GM18508 (cell line): ENCODE measurements around the gene CBFA2T3.

Source experiments
- ATAC-seq: cut with Tn5 transposase; IDR thresholded peaks from one replicate; pipeline ENCODE4 v1.9.1; 2021; ENCODE audit warnings: moderate number of reproducible peaks; ENCODE audit not compliant: insufficient read depth, unreplicated experiment

The CBFA2T3 gene

DNA sequence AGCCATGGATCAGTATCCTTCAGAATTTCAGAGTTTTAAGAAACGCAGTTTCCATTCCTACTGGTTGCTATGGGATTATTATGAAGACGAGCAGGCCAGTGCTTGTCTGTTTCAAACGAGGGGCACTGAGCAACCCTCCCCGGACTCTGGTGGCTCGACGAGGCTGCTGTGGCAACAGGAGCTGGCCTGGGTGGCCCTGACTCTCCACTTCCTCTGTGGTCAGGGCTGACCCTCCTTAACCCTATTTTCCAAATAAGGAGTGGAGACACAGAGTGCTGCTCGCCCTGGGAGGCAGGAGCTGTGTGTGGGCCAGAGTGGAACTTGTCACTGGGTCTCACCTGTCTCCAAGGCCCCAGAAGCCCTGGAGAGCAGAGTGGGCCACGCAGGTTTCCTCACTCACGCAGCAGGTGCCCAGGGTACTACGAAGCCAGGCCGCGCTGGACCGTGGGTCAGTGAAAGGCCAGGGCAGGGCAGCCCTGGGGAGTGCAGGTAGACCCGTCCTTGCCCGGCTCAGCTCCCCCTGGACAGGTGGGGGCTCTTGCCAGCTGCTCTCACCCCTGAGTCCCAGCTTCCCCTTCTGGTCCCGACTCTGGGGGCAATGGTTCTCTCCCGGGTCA, 123.6 kb downstream of the CBFA2T3 start:
- ATAC-seq, result no peak

DNA sequence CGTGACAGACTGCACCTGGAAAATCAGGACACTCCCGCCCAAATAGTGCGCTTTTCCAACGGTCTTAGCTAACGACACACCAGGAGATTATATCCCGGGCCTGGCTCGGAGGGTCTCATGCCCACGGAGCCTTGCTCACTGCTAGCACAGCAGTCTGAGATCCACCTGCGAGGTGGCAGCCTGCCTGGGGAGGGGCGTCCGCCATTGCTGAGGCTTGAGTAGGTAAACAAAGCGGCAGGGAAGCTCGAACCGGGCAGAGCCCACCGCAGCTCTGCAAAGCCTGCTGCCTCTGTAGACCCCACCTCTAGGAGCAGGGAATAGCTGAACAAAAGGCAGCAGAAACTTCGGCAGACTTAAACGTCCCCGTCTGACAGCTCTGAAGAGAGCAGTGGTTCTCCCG, 125.4 kb downstream of the CBFA2T3 start:
- no peak for ATAC-seq

DNA sequence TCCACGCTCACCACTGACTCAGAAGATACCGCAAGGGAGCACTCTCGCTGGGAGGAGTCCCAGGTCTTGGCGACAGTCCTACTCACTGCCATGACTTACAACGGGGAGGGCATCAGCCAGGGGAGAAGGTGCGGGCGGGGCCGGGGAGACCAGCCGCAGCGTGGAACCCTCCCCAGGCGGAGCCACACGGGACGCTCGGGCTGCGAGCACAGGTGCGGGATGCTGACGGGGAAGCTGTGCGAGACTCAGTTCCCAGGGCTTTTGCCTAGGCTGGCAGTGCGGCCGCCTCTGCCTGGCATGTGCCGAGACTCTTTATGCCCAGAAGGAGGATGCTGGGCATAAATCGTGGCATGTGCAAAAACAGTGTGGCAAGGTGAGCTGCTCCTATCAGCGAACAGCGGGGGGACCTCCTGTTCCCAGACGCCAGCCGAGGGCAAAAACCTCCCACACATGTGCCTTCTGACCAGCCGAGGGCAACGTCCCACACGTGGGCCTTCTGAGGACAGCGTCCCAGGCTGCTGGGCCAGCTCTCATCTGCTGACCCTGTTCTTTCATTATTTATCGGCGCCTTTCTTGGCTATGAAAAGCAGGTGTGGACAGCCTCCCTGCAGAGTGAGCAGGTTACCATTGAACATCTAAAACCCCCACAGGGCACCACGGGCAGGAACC, 126.3 kb downstream of the CBFA2T3 start:
- no peak for ATAC-seq

DNA sequence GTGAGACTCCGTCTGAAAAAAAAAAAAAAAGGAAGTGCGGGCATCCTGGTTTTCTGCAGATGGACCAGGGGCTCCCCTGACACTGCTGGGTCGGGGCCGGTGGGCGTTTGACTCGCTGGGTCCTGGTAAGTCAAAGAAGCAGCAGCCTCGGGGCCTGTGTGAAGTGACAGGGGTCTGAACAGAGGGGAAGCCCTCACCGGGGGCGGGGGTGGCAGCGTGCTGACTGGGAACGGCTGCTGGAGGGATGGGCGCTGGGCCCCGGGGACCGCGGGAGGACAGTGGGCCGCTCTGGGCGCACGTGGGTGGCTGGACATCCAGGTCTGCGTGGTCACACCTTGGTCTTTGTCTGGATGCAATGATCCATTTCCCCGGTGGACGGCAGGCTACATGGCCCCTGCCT, 128.4 kb downstream of the CBFA2T3 start:
- ATAC-seq, result no peak

DNA sequence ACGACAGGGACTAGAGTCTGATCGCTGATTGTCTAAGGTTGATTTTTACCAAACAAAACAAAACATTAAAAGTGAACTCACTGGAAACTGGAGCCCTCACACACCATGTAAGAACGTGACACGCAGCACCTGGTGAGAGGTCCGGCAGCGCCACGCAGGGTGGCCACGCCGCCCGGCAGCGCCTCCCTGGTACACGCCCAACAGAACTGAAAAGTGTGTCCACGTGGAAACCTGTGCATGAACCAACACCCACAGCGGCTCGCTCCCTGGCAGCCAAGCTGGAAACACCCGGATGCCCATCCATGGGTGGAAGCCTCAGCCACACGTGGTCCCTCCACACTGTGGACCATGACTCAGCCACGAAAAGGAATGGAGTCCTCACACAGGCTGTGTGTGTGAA, 129.4 kb downstream of the CBFA2T3 start:
- ATAC-seq, result no peak

DNA sequence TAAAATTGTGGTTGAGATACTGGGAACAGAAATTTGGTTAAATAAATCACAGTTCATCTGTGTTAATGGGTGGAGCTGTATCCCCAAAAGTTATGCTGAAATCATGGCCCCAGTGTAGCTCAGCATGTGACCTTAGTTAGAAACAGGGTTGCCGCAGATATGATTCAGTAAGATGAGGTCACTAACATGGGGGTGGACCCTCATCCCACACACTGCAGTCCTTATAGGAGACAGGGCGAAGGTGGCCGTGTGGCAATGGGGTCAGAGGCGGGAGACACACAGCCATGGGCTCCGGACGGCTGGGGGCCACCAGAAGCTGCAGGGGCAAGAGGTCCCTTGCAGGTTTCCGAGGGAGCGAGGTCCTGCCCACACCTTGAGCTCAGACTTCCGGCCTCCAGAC, 130.9 kb downstream of the CBFA2T3 start:
- no peak for ATAC-seq

DNA sequence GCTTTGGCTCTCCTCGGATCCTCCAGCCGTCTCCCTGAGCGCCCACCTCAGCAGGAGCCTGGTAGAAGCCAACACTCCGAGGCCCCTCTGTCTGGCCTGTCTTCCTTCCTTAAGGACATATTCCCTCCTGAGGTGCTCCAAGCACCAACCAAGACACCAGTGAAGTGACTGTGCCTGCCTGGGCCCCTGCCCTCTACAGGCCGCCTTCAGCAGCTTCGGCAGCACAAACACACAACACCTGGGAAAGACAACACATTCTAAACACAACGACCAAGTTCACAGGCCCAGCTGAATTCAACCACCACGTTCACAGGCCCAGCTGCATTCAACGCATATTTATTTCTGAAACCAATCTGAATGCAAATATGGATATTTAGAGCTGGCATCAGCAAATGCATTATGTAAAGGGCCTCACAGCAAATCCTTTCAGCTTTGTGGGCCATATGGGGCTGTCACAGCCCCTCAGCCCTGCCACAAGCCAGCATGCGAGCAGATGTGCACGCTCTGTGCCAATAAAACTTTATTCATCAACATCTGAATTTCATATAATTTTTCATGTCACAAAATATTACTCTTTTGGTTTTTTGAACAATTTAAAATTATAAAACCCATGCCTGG, 132.5 kb downstream of the CBFA2T3 start:
- ATAC-seq, result no peak

DNA sequence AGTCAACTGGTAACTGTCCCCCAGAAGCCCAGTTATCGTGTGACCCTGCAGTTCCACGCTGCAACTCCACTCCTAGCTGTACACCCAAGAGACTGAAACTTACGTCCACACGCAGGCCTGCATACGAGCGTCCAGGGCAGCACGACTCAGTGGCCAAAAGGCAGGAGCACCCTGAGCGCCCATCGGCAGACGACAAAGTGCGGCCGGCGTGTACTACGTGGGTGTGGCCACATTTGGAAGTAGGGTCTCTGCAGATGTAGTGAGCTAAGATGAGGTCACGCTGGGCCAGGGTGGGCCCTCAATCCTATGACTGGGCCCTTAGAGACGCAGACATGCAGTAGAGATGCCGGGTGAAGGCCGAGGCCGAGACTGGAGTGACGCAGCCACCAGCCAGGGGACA, 133.8 kb downstream of the CBFA2T3 start:
- no peak for ATAC-seq

DNA sequence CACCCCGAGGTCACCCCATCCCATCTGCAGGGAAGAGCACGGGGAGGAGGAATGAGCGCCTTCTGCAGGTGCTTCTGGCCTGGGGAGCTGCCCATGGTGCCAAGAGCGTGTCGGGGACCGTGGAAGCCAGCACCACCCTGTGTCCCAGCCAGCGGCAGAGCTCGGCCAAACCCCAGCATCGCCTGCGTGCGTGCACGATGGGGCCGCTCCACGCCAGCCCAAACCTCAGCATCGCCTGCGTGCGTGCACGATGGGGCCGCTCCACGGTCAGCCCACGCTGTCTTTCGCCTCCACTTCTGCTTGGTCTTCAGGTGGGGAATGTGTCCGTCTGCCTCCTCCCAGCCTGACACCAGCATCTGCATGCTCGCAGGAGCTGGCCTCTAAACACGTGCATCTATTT, 134.2 kb downstream of the CBFA2T3 start:
- ATAC-seq, result no peak

DNA sequence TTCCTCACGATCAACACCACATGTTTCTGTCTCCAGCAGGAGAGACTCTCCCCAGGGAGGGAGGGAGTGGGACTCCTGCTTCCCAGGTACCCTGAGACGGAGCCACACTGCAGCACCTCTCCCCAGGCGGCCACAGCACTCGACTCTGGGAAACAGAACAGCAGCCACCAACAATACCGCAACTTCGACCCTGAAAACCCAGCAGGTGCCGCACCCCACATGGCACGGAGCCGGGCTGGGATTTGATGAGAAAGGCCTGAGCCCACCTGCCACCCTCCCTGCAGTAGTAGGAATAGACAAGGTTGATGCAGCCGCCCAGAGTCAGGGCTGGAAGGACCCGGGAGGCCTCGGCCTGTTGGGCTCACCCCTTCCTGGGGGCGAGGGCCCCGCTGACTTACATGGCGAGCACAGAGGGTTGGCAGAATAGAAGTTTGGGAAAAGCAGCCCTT, 134.7 kb downstream of the CBFA2T3 start:
- ATAC-seq, result no peak

DNA sequence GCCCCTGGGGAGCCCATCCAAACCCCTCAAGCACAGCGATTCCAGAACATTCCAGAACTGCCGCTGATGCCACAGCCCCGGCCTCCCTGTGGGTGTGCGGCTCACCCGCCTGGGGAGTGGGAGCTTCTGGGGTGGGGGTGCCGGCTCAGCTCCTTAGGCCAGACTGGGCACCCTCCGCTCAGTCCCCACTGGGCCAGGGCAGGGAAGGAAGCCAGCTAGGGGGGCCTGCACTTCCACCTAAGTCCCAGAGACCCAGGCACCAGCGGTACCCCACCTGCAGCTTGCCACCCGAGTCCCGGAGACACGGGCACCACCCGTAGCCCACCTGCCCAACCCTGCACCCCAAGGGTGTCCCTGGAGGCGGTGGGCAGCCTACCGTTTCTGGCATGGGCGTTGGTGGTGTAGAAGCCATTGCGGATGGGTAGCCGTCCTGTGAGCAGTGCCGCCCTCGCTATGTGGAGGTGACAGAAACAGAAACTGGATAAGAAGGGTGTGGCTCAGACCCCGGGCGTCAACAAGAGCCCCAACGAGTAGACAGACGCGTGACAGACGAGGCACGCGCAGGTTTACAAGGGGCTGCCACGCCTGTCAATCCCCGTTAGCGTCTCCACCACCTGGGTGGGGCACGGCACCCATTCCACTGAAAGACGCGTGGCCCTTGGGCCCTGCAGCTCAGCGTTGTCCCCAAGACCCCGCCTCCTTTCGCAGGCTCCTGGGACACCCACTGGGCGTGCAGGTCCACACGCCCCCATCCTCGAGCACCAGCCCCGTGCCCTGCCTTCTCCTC, 135.3 kb downstream of the CBFA2T3 start:
- ATAC-seq, result no peak

DNA sequence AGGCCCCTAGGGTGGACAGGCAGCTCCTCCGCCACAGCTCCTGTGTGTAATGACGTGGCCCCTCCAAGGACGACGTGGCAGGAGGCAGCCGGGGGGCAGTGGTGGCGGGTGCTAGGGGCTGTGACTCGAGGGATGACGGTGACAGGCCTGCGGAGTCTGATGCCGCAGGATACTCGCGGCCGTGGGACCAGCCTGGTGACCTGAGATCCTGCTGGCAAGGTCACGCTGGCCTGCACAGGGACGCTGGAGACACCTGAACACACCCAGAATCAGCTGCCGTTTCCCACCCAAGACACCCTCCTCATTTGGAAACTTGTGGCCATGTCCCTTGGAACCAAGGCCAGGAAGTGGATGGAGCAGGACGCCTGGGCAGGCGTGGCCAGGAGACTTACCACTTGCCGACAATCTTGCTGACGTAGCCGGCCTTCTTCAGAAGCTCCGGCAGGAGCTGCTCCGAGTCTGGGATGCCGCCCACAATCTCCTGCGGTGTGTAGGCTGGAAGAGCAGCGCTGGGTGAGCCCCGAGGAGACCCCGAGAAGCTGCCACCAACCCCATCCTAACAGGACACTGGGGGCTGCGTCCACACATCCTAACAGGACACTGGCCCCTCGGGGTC, 136.3 kb downstream of the CBFA2T3 start:
- ATAC-seq, result no peak

DNA sequence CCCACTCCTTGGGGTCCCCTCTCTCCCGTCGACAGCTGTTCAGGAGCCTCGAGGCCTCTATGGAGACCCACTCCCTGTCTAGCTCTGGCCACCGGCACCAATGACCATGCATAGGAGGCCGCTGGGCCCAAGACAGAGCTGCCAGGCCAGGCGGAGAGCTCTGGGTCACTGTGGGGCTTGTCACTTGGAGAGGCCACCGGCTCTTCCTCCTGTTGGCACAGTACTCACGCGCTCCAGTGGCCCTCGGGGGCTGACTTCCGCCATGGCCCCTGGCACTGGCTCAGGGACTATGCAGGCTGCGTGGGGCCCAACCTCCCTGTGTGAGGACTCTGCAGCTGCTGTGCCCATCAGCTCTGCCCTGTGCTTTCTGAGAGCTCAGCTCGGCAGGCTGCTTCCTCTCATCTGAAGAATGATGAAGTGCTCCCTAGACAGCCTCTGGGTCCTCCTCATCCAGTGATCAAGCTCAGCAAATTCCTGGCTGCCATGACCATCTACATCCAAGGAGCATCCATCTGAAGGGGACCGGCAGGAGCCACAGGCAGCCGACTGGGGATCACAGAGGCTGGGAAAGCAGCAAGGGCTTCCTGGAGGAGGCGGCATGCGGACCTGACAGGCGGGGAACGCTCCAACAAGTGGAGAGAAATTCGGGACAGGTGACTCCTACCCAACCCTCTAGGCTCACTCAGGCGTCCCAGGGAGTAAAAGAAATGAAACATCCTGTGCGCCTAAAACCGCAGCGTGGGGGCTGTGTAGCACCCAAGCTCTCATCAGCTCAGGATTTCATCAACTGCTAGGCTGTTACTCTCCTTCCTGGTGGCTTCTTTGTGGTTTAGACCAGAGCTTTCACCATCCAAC, 137.0 kb downstream of the CBFA2T3 start:
- no peak for ATAC-seq

DNA sequence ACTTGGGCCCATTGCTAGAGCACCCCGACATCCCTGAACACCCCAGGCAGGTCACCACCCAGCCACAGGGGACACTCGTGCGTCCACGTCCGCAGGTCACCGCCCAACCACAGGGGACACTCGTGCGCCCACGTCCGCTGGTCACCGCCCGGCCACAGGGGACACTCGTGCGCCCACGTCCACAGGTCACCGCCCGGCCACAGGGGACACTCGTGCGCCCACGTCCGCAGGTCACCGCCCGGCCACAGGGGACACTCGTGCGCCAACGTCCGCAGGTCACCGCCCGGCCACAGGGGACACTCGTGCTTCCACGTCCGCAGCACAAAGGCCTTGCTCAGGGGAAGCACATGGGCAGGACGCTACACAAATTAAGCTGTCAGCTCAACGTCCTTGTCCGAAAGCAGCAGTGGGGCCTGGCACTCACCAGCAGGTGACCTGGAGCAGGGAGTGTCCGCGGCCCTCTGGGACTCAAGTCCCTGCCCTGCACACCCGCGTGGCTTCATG, 137.9 kb downstream of the CBFA2T3 start:
- no peak for ATAC-seq

DNA sequence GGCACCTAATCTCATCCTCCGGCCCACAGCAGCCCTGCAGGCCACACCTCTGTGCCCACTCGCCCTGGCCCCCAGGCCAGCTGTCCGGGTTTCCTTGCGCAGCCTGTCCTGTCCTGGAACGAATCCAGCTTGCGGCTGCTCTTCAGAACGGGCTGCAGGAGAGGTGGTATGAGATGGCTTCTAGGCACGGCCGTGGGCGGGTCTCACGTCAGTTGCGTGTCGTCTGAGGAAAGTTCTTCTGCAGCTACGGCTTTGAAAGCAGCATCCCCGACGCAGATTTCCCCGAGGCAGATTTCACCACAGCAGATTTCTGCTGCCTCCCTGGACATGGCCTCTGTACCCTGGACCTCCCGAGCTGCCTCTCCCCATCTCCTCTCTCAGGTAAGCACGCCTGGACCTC, 138.4 kb downstream of the CBFA2T3 start:
- ATAC-seq, result no peak

DNA sequence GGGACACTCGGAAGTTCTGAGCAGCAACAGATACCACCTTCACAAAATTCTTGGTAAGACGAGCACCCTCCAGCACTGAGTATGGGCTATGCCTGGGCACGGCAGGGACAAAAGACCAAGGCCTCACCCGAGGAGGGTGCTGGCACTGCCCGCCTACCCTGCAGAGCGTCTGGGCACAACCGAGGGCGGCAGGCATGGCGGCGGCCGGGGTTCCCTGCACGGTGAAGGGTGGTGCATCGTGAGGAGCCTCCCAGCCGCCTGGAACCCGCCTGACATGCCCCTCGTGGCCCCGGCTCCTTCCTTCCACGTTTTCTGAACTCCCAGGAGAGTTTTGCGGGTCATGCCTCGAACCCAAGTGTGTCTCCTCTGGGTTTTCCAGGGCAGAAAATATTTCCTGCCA, 139.2 kb downstream of the CBFA2T3 start:
- no peak for ATAC-seq

DNA sequence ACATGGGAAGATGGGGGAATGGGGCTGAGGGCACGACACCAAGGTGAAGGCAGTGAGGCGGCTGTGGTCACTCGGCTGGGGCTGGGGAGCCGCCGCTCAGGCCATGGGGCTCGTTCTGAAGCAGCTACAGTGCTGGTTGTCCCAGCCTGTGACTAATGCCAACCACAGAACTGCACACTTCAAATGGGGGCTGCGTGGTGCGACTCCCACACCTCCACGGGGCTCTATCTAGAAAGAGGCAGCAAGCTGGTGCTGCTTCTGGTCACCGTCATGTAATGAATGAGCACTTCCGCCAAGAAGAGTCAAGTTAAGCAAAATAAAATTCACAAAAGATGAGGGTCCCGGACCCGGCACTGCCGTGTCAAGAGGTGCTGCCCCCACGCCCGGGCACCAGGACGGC, 140.2 kb downstream of the CBFA2T3 start:
- ATAC-seq, result no peak

DNA sequence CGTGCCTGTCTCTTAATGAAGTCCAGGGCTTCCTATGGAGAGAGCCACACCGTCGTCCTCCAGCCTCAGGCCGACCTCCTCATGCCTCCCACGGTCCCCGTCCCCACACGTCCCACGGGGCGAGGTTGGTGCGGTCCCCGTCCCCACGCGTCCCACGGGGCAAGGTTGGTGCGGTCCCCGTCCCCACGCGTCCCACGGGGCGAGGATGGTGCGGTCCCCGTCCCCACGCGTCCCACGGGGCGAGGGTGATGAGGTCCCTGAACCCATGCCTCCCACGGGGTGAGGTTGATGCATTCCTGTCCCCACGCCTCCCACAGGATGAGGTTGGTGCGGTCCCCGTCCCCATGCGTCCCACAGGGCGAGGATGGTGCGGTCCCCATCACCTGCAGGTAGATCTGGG, 141.2 kb downstream of the CBFA2T3 start:
- ATAC-seq, result no peak

DNA sequence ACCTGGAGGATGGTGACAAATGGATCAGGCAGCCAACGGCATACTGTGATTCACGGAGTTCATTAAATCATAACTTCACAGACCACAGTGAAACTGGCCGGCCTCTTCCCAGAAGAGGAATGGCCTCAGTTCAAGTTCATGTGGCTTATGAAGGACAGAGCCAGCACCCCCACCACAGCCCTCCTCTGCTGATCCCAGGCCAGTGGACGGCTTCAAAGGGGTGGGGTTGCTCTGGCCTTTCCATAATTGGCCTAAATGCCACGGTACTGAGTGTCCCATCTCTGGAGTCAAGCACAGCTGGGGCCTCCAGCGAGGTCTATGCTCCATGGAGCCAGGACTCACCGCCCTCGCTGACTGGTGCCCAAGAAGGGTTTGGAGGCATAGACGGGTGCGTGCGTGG, 141.6 kb downstream of the CBFA2T3 start:
- ATAC-seq, result no peak

DNA sequence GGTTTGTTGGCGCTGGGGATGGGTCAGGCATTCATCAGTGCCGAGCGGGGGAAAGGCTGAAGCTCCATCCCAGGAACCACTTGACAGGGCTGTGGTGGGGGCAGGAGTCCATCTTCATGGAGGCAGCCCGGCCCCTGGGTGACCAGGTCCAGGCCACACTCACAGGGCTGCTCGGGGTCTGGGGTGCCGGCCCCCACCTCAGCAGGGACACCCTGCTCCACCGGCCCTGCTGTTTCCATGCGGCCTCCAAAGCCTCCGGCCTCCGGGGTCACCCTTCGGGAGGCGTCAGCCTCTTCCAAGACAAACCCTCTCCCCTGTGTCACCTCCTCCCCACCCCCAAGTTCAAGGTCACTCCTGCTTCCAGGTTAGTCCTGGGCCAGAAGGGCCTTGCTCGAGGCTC, 142.3 kb downstream of the CBFA2T3 start:
- no peak for ATAC-seq
